ENCODE results near the gene RTL1.

The RTL1 gene

DNA sequence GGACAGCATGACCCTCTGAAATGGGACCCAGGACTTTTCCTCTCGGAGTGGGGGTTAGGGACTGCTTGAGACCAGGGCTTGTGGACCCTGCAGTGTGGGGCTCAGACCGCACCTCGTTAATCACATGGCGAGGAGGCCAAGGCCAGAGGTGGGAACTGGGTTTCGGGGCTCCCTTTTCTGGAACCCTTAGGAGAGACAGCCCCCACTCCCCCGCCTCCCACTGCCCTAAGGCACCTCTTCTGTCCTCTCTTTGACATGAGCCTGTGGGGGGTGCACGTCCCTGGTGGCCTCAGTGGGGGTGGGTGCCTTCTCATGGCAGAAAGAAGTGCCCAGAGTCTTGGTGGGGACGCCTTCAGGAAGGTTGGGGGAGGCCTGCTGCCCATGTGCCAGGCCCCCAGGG, 24.3 kb downstream of the RTL1 start:
- TF ChIP-seq CEBPB (IDR thresholded peaks at IDR 0.05): no peak
- TF ChIP-seq TAF1 (IDR thresholded peaks at IDR 0.05; ENCODE audit: low read depth): no peak
- TF ChIP-seq, protein P1, sequence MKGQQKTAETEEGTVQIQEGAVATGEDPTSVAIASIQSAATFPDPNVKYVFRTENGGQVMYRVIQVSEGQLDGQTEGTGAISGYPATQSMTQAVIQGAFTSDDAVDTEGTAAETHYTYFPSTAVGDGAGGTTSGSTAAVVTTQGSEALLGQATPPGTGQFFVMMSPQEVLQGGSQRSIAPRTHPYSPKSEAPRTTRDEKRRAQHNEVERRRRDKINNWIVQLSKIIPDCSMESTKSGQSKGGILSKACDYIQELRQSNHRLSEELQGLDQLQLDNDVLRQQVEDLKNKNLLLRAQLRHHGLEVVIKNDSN (IDR thresholded peaks at IDR 0.05): no peak
- TF ChIP-seq TCF12 (IDR thresholded peaks at IDR 0.05; ENCODE audit: low read depth): no peak
- no peak for TF ChIP-seq CREB1 (IDR thresholded peaks at IDR 0.05; ENCODE audit: low read depth)
- TF ChIP-seq, protein P2, sequence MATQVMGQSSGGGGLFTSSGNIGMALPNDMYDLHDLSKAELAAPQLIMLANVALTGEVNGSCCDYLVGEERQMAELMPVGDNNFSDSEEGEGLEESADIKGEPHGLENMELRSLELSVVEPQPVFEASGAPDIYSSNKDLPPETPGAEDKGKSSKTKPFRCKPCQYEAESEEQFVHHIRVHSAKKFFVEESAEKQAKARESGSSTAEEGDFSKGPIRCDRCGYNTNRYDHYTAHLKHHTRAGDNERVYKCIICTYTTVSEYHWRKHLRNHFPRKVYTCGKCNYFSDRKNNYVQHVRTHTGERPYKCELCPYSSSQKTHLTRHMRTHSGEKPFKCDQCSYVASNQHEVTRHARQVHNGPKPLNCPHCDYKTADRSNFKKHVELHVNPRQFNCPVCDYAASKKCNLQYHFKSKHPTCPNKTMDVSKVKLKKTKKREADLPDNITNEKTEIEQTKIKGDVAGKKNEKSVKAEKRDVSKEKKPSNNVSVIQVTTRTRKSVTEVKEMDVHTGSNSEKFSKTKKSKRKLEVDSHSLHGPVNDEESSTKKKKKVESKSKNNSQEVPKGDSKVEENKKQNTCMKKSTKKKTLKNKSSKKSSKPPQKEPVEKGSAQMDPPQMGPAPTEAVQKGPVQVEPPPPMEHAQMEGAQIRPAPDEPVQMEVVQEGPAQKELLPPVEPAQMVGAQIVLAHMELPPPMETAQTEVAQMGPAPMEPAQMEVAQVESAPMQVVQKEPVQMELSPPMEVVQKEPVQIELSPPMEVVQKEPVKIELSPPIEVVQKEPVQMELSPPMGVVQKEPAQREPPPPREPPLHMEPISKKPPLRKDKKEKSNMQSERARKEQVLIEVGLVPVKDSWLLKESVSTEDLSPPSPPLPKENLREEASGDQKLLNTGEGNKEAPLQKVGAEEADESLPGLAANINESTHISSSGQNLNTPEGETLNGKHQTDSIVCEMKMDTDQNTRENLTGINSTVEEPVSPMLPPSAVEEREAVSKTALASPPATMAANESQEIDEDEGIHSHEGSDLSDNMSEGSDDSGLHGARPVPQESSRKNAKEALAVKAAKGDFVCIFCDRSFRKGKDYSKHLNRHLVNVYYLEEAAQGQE (IDR thresholded peaks at IDR 0.05; ENCODE audit: low read depth): no peak
- no peak for TF ChIP-seq FOXM1 (IDR thresholded peaks at IDR 0.05; ENCODE audit: borderline replicate concordance, low read depth)
- TF ChIP-seq, protein P3, sequence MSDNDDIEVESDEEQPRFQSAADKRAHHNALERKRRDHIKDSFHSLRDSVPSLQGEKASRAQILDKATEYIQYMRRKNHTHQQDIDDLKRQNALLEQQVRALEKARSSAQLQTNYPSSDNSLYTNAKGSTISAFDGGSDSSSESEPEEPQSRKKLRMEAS (IDR thresholded peaks at IDR 0.05): no peak
- no peak for TF ChIP-seq ZBTB7A (IDR thresholded peaks at IDR 0.05; ENCODE audit: low read depth)
- no peak for TF ChIP-seq YY1 (IDR thresholded peaks at IDR 0.05; ENCODE audit: low read depth)
- no peak for TF ChIP-seq EP300 (IDR thresholded peaks at IDR 0.05; ENCODE audit: borderline replicate concordance)
- no peak for TF ChIP-seq TEAD4 (IDR thresholded peaks at IDR 0.05)
- TF ChIP-seq RAD21 (IDR thresholded peaks at IDR 0.05; ENCODE audit: low read depth): no peak
- no peak for TF ChIP-seq NFIC (IDR thresholded peaks at IDR 0.05)
- TF ChIP-seq EGR1 (IDR thresholded peaks at IDR 0.05): no peak

DNA sequence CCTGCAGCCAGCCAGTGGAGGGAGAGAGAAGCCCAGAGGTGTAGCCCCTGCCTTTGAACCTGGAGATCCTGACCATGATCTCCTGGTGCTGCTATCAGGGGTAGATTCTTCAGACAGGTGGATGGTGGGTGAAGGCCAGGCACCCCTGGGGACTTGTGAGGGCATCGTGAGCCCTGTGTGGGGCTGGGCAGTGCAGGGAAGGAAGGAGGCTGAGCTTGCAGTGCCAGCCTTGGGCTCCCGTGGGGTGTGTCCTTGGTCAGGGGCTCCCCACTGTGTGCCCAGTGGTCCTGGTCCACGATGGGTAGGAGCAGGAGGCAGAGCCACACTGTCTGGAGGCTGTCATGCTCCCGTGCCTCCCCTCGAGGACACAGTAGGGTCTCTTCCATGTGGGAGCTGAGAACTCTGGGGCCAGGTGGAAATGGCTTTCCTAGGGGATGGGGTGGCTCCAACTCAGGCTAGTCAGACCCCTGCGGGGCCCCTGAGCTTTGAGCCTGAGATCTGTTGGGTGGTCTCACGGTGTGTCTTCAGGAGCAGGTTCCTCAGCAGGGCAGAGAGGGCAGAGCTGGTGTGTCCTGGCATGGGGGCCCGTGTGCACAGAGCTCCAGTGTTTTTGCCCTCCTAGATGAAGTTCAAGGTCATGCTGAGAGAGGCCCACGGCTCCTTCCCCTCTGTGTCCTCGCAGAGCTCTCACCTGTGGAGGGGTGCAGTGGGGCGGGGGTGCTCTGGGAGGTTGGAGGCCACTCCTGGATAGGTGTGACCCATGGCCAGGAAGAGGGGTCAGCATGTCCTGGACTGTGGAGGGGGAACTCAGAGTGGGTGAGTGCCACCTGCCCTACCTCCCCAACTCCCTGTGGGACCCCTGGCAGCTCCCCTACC, 25.0 kb downstream of the RTL1 start:
- TF ChIP-seq, protein P3 (IDR thresholded peaks at IDR 0.05): no peak
- TF ChIP-seq RAD21 (IDR thresholded peaks at IDR 0.05; ENCODE audit: low read depth) (no peak), FOXM1 (IDR thresholded peaks at IDR 0.05; ENCODE audit: borderline replicate concordance, low read depth) (no peak), EGR1 (IDR thresholded peaks at IDR 0.05) (no peak), NFIC (IDR thresholded peaks at IDR 0.05) (no peak), TCF12 (IDR thresholded peaks at IDR 0.05; ENCODE audit: low read depth) (no peak), TAF1 (IDR thresholded peaks at IDR 0.05; ENCODE audit: low read depth) (no peak), EP300 (IDR thresholded peaks at IDR 0.05; ENCODE audit: borderline replicate concordance) (no peak), CREB1 (IDR thresholded peaks at IDR 0.05; ENCODE audit: low read depth) (no peak), ZBTB7A (IDR thresholded peaks at IDR 0.05; ENCODE audit: low read depth) (no peak), CEBPB (IDR thresholded peaks at IDR 0.05) (no peak), TEAD4 (IDR thresholded peaks at IDR 0.05) (no peak)
- TF ChIP-seq, protein P2 (IDR thresholded peaks at IDR 0.05; ENCODE audit: low read depth): no peak
- TF ChIP-seq, protein P1 (IDR thresholded peaks at IDR 0.05): no peak

DNA sequence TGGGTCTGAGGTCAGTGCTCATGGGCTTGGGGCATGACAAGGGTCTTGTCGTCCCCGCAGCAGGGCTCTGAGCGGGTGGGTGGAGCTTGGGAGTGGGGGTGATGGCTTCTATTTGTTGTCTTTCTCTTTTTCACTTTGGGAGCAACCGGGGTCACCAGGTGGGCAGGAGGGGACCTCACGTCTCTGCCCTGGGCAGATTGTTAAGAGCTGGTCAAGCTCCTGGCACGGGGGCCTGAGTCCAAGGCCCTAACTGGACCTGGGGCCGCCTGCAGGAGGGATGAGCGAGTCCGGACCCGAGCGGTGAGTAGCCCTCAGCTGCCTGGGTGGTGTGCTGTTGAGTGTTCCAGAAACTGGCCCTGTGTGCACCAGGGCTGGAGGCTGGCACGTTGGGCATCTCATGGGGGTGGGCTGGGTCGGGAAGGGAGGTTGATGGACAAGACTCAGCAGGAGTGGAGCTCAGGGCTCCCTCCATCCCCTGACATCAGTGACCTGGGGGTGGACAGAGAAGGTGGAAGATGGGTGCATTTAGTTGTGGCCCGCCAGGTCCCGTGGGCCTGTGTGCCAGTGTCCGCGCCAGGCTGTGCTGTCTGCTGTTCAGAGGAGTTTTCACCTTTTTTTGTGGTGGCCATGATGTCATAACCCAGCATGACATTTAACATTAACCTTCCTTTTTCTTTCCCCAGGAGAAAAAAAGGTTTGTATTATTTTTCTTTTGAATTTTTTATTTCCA, 27.5 kb downstream of the RTL1 start:
- TF ChIP-seq CREB1 (IDR thresholded peaks at IDR 0.05; ENCODE audit: low read depth): no peak

DNA sequence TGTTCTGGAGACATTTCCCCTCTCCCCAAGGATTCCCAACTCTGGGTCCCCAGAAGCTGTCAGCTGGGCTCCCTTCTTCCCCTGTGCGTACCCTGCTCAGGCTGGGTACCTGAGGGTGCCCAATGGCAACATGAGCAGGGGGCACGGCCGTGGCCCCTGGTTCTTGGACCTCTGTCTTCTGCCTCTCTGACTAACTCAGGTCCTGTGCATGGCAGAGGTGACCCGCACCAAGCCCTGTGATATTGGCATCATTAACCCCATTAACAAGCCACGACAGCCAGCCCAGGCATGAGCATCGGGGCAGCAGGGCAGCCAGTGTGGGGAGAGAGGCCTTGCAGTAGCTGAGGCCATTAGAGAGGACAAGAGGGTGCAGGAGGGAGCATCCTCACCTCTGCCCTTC, 28.4 kb downstream of the RTL1 start:
- no peak for TF ChIP-seq ZBTB7A (IDR thresholded peaks at IDR 0.05; ENCODE audit: low read depth)
- no peak for TF ChIP-seq CREB1 (IDR thresholded peaks at IDR 0.05; ENCODE audit: low read depth)
- no peak for TF ChIP-seq NFIC (IDR thresholded peaks at IDR 0.05)
- TF ChIP-seq, protein P1 (IDR thresholded peaks at IDR 0.05): no peak
- TF ChIP-seq EGR1 (IDR thresholded peaks at IDR 0.05): no peak
- TF ChIP-seq TCF12 (IDR thresholded peaks at IDR 0.05; ENCODE audit: low read depth): no peak
- TF ChIP-seq CEBPB (IDR thresholded peaks at IDR 0.05): no peak
- no peak for TF ChIP-seq EP300 (IDR thresholded peaks at IDR 0.05; ENCODE audit: borderline replicate concordance)
- no peak for TF ChIP-seq YY1 (IDR thresholded peaks at IDR 0.05; ENCODE audit: low read depth)
- no peak for TF ChIP-seq TAF1 (IDR thresholded peaks at IDR 0.05; ENCODE audit: low read depth)
- no peak for TF ChIP-seq TEAD4 (IDR thresholded peaks at IDR 0.05)
- TF ChIP-seq, protein P2 (IDR thresholded peaks at IDR 0.05; ENCODE audit: low read depth): no peak
- TF ChIP-seq RAD21 (IDR thresholded peaks at IDR 0.05; ENCODE audit: low read depth): no peak
- TF ChIP-seq, protein P3 (IDR thresholded peaks at IDR 0.05): no peak
- no peak for TF ChIP-seq FOXM1 (IDR thresholded peaks at IDR 0.05; ENCODE audit: borderline replicate concordance, low read depth)

All from Ishikawa (cell line).